OCI-LY1 (cell line): ENCODE data around the gene PRTN3.

Source experiments
- H2AFZ ChIP-seq: fragments of 200-600 bp; sonication (generic), shearing (Covaris generic); 2 replicates; pipeline ENCODE4 v1.6.0; 2014; ENCODE audit warnings: antibody characterized with exemption, mild to moderate bottlenecking, low read length
- H3F3A ChIP-seq: fragments of 200-600 bp; sonication (generic), shearing (Covaris generic); 2 replicates; pipeline ENCODE4 v1.6.0; 2014; ENCODE audit warnings: mild to moderate bottlenecking, antibody characterized with exemption, low read length, moderate library complexity; ENCODE audit not compliant: insufficient read depth
- H3K27ac ChIP-seq: fragments of 200-600 bp; sonication (generic); 2 replicates; pipeline ENCODE4 v1.5.1; 2014; ENCODE audit warnings: low read length, mixed run types, mild to moderate bottlenecking, low read depth; ENCODE audit not compliant: poor library complexity, severe bottlenecking
- H3K27me3 ChIP-seq: fragments of 200-600 bp; sonication (generic); 2 replicates; pipeline ENCODE4 v1.6.0; 2014; ENCODE audit warnings: antibody characterized with exemption, mild to moderate bottlenecking, low read length, moderate library complexity; ENCODE audit not compliant: insufficient read depth
- H3K36me3 ChIP-seq: fragments of 200-600 bp; sonication (generic); 2 replicates; pipeline ENCODE4 v1.6.1; 2014; ENCODE audit warnings: mild to moderate bottlenecking, antibody characterized with exemption, low read length, moderate library complexity, mixed read lengths; ENCODE audit not compliant: insufficient read depth
- H3K4me1 ChIP-seq: fragments of 200-600 bp; sonication (generic); 2 replicates; pipeline ENCODE4 v1.5.1; 2014; ENCODE audit warnings: mild to moderate bottlenecking, low read length, moderate library complexity; ENCODE audit not compliant: insufficient read depth, severe bottlenecking
- H3K4me2 ChIP-seq: fragments of 200-600 bp; sonication (generic), shearing (Covaris generic); 2 replicates; pipeline ENCODE4 v1.6.1; 2014; ENCODE audit warnings: low read length
- H3K4me3 ChIP-seq: fragments of 200-600 bp; sonication (generic); 2 replicates; pipeline ENCODE4 v1.5.1; 2014; ENCODE audit warnings: low read length, low read depth, mild to moderate bottlenecking, mixed read lengths; ENCODE audit not compliant: poor library complexity, severe bottlenecking
- H3K79me2 ChIP-seq: fragments of 200-600 bp; shearing (Covaris generic); 2 replicates; pipeline ENCODE4 v1.6.1; 2016; ENCODE audit warnings: mixed run types, low read length, mixed read lengths; ENCODE audit not compliant: insufficient read depth
- H3K9ac ChIP-seq: fragments of 200-600 bp; sonication (generic), shearing (Covaris generic); 2 replicates; pipeline ENCODE4 v1.6.1; 2014; ENCODE audit warnings: mild to moderate bottlenecking, low read length, mixed read lengths
- H3K9me2 ChIP-seq: fragments of 200-600 bp; sonication (generic), shearing (Covaris generic); 2 replicates; pipeline ENCODE4 v1.6.1; 2014; ENCODE audit warnings: low read depth, mild to moderate bottlenecking, low read length, mixed read lengths
- H3K9me3 ChIP-seq: fragments of 200-600 bp; shearing (Covaris generic); 2 replicates; pipeline ENCODE4 v1.6.1; 2014; ENCODE audit warnings: low read length, mixed read lengths
- H4K20me1 ChIP-seq: fragments of 200-600 bp; sonication (generic), shearing (Covaris generic); 2 replicates; pipeline ENCODE4 v1.6.0; 2016; ENCODE audit warnings: mild to moderate bottlenecking, low read length; ENCODE audit not compliant: insufficient read depth
- CTCF ChIP-seq: fragments of 200-600 bp; sonication (generic), shearing (Covaris generic); IDR thresholded peaks from 2 replicates; pipeline ENCODE4 v1.5.1; 2017; ENCODE audit warnings: mild to moderate bottlenecking, antibody characterized with exemption, low read length, moderate library complexity, mixed read lengths
- EZH2 ChIP-seq: fragments of 200-600 bp; sonication (generic), shearing (Covaris generic); IDR thresholded peaks from 2 replicates; pipeline ENCODE4 v1.8.0; 2017; ENCODE audit warnings: borderline replicate concordance, mixed run types, mild to moderate bottlenecking, antibody characterized with exemption, low read length, moderate library complexity, mixed read lengths

The PRTN3 gene

GRCh38 chr19:862581-863314 lies 21.9 kb downstream of the PRTN3 start:
- Histone ChIP-seq H3K27ac (peak overlapping the region; percentile 64), H3F3A (no peaks in the 10 kb centered on the region), H3K36me3 (0 out of 2 replicates have a peak, but pooled peaks cover 2% of the 10 kb centered on the region), H2AFZ (no peak overlapping the region), H3K9me2 (no peaks in the 10 kb centered on the region), H4K20me1 (no peaks in the 10 kb centered on the region), H3K79me2 (no peaks in the 10 kb centered on the region), H3K4me2 (peak overlapping the region; percentile 59), H3K9ac (no peak overlapping the region), H3K4me1 (peaks cover 18% of the 10 kb centered on the region), H3K27me3 (no peaks in the 10 kb centered on the region), H3K9me3 (no peaks in the 10 kb centered on the region), H3K4me3 (peak overlapping the region; percentile 43)
- TF ChIP-seq EZH2 (no peak), CTCF (no peak)

- H3K4me3 ChIP-seq: peak overlapping the region; percentile 43
- H3K9me2 ChIP-seq: no peaks in the 10 kb centered on the region
- no peak overlapping the region for H2AFZ ChIP-seq
- no peak overlapping the region for H3K9ac ChIP-seq
- peaks cover 18% of the 10 kb centered on the region for H3K4me1 ChIP-seq
- H3K36me3 ChIP-seq: peaks cover 8% of the 10 kb centered on the region
- peak overlapping the region; percentile 64 for H3K27ac ChIP-seq
- H3K9me3 ChIP-seq: no peaks in the 10 kb centered on the region
- H3F3A ChIP-seq: no peaks in the 10 kb centered on the region
- no peaks in the 10 kb centered on the region for H3K27me3 ChIP-seq
- no peak for TF ChIP-seq CTCF
- TF ChIP-seq EZH2: no peak
- no peaks in the 10 kb centered on the region for H4K20me1 ChIP-seq
- H3K79me2 ChIP-seq: no peaks in the 10 kb centered on the region
- H3K4me2 ChIP-seq: peak overlapping the region; percentile 59
These were observed 22.5 kb downstream of the PRTN3 start for GRCh38 chr19:863315-863620.

GRCh38 chr19:866769-867300 lies 26.0 kb downstream of the PRTN3 start:
- Histone ChIP-seq H3K9ac (no peak overlapping the region), H4K20me1 (no peaks in the 10 kb centered on the region), H3K9me3 (no peaks in the 10 kb centered on the region), H3F3A (no peaks in the 10 kb centered on the region), H3K4me1 (peaks cover 14% of the 10 kb centered on the region), H3K9me2 (no peaks in the 10 kb centered on the region), H3K4me2 (no peak overlapping the region), H2AFZ (no peak overlapping the region), H3K27me3 (no peaks in the 10 kb centered on the region), H3K79me2 (no peaks in the 10 kb centered on the region), H3K4me3 (no peak overlapping the region), H3K36me3 (peaks cover 26% of the 10 kb centered on the region), H3K27ac (no peak overlapping the region)
- no peak for TF ChIP-seq EZH2
- no peak for TF ChIP-seq CTCF
